Endothelial cell of umbilical vein (primary cell): Measurements from ENCODE around the gene UBASH3B. TPM values are rescaled to one million over a fixed set of nuclear protein-coding genes. Genes with fewer than 3 reads are reported as not detected.

Source experiments
- BruUV-seq: library from RNA; stranded (reverse); fragments of 400-500 nt; replicated peaks from 2 replicates; lab custom pipeline; 2021; lab: Mats Ljungman, UMichigan
- CTCF ChIA-PET: fragments of 300-600, 350-600 bp; sonication (Branson Sonifier 250); formaldehyde crosslinking; loops from one replicate; lab custom pipeline; 2021; ENCODE audit warnings: antibody characterized with exemption, inconsistent platforms; lab: Charles Lee
- POLR2A ChIA-PET: fragments of 300-600, 350-600 bp; sonication (Branson Sonifier 250); formaldehyde crosslinking; loops from one replicate; lab custom pipeline; 2021; ENCODE audit warnings: antibody characterized with exemption, inconsistent platforms; lab: Charles Lee
- DNase-seq: peaks from one replicate; pipeline ENCODE4 v3.0.0-alpha.2; 2011; ENCODE audit warnings: low read depth, low spot score
- FAIRE-seq: peaks from 2 replicates; lab custom pipeline; 2011; peaks lifted over from hg19 to GRCh38; lab: Jason Lieb, UNC
- H2AFZ ChIP-seq: 2 replicates; pipeline ENCODE4 v1.6.0; 2012; ENCODE audit warnings: low read depth, low read length, control low read depth, inconsistent platforms
- H3K27ac ChIP-seq: 2 replicates; pipeline ENCODE4 v1.5.1; 2011; ENCODE audit warnings: low read depth, mild to moderate bottlenecking, control low read depth, low read length, moderate library complexity; ENCODE audit not compliant: insufficient read depth
- H3K27me3 ChIP-seq, 2 experiments: 2 replicates each; pipeline versions ENCODE4 v1.6.0 to v1.6.1; 2011; ENCODE audit warnings: low read length in 2 of 2, mixed read lengths in 1 of 2; ENCODE audit not compliant: control insufficient read depth in 2 of 2, insufficient read depth in 2 of 2
- H3K36me3 ChIP-seq, 2 experiments: 2 replicates in 1 of 2; 3 replicates in 1 of 2; pipeline ENCODE4 v1.5.1; 2011; ENCODE audit warnings: low read length in 2 of 2, mild to moderate bottlenecking in 1 of 2, moderate library complexity in 1 of 2; ENCODE audit not compliant: control insufficient read depth in 2 of 2, insufficient read depth in 2 of 2; ENCODE audit errors: extremely low read depth in 1 of 2
- H3K4me1 ChIP-seq: 3 replicates; pipeline ENCODE4 v1.5.1; 2011; ENCODE audit warnings: mild to moderate bottlenecking, low read length; ENCODE audit not compliant: control insufficient read depth, insufficient read depth; ENCODE audit errors: extremely low read depth
- H3K4me2 ChIP-seq: 2 replicates; pipeline ENCODE4 v1.6.1; 2011; ENCODE audit warnings: low read length, control low read depth, mixed read lengths; ENCODE audit not compliant: insufficient read depth
- H3K4me3 ChIP-seq, 3 experiments: fragments of 200-600 bp in 1 of 3; sonication (generic), shearing (Covaris generic) in 1 of 3; replicated peaks in 1 of 3; 2 replicates each; pipeline ENCODE4 v1.5.1; 2011 to 2016; ENCODE audit warnings: control low read depth in 3 of 3, low read length in 3 of 3, mild to moderate bottlenecking in 2 of 3, inconsistent platforms in 1 of 3, low read depth in 1 of 3, moderate library complexity in 1 of 3; ENCODE audit not compliant: insufficient read depth in 1 of 3
- H3K79me2 ChIP-seq: 2 replicates; pipeline ENCODE4 v1.6.0; 2012; ENCODE audit warnings: low read length, inconsistent platforms; ENCODE audit not compliant: control insufficient read depth, insufficient read depth
- H3K9ac ChIP-seq: replicated peaks from 2 replicates; pipeline ENCODE3; 2011; ENCODE audit warnings: low read length, control low read depth; ENCODE audit not compliant: insufficient read depth; ENCODE audit errors: extremely low read depth
- H3K9me1 ChIP-seq: replicated peaks from 3 replicates; pipeline ENCODE4 v1.6.0; 2011; ENCODE audit warnings: mild to moderate bottlenecking, low read length; ENCODE audit not compliant: control insufficient read depth, insufficient read depth; ENCODE audit errors: extremely low read depth
- H3K9me3 ChIP-seq: replicated peaks from 2 replicates; pipeline ENCODE4 v1.5.1; 2012; ENCODE audit warnings: low read length, inconsistent platforms; ENCODE audit not compliant: control insufficient read depth, insufficient read depth
- H4K20me1 ChIP-seq: replicated peaks from 2 replicates; pipeline ENCODE3; 2011; ENCODE audit warnings: mild to moderate bottlenecking, low read length; ENCODE audit not compliant: control insufficient read depth, insufficient read depth; ENCODE audit errors: extremely low read depth
- CTCF ChIP-seq, 2 donors: IDR thresholded peaks; 1 replicate in 1 of 2; 2 replicates in 1 of 2; pipeline ENCODE4 v1.5.1; 2011; ENCODE audit warnings: low read length in 2 of 2, mild to moderate bottlenecking in 2 of 2, moderate library complexity in 2 of 2, control low read depth in 1 of 2, inconsistent platforms in 1 of 2, low read depth in 1 of 2; ENCODE audit not compliant: insufficient read depth in 1 of 2; ENCODE audit errors: extremely low read depth in 1 of 2
- EZH2 ChIP-seq: IDR thresholded peaks from 2 replicates; pipeline ENCODE4 v1.6.1; 2012; ENCODE audit warnings: borderline replicate concordance, low read depth, mild to moderate bottlenecking, moderate library complexity, low read length, inconsistent platforms; ENCODE audit not compliant: severe bottlenecking
- FOS ChIP-seq: IDR thresholded peaks from 2 replicates; pipeline ENCODE4 v1.6.1; 2011; ENCODE audit warnings: mild to moderate bottlenecking, low read length, moderate library complexity, borderline replicate concordance; ENCODE audit not compliant: insufficient read depth
- GATA2 ChIP-seq: IDR thresholded peaks from 2 replicates; pipeline ENCODE4 v1.7.0; 2011; ENCODE audit warnings: low read depth, mild to moderate bottlenecking, moderate library complexity, mixed read lengths, low read length; ENCODE audit not compliant: insufficient read length, insufficient read depth
- JUN ChIP-seq: IDR thresholded peaks from 2 replicates; pipeline ENCODE4 v1.6.1; 2011; ENCODE audit warnings: borderline replicate concordance, low read depth; ENCODE audit not compliant: insufficient read length, insufficient read depth
- MAX ChIP-seq: IDR thresholded peaks from 2 replicates; pipeline ENCODE4 v1.6.1; 2011; ENCODE audit not compliant: insufficient read depth, insufficient read length
- MYC ChIP-seq: IDR thresholded peaks from one replicate; pipeline ENCODE4 v1.6.1; 2011; ENCODE audit warnings: mild to moderate bottlenecking, low read depth, low read length
- POLR2A ChIP-seq: IDR thresholded peaks from 2 replicates; pipeline ENCODE4 v1.6.1; 2012; ENCODE audit warnings: low read depth, mild to moderate bottlenecking, control low read depth, low read length
- POLR2AphosphoS5 ChIP-seq: IDR thresholded peaks from 2 replicates; pipeline ENCODE4 v1.6.1; 2012; ENCODE audit warnings: low read depth, mild to moderate bottlenecking, control low read depth, low read length, moderate library complexity; ENCODE audit not compliant: insufficient read depth
- dilution Hi-C: fragments of 300-500 bp; cut with MboI; formaldehyde crosslinking; loops from one replicate; pipeline ENCODE4 v1.15.0; 2019; ENCODE audit warnings: low sequenced_read_pairs; ENCODE audit not compliant: extremely low pct_ligation_motif_present
- intact Hi-C: fragments of 100-400 bp; cut with micrococcal nuclease; formaldehyde crosslinking; loops from one replicate; pipeline ENCODE4 v1.10.0; 2022
- polyA plus RNA-seq, 4 experiments: library from polyadenylated mRNA; depleted of rRNA in 3 of 4; stranded (reverse) in 3 of 4; unstranded in 1 of 4; fragments of >200 nt; gene quantifications; 2 replicates each; pipeline versions ENCODE4 v1.2.1 to v1.2.3, GENCODE V29; 2011 to 2012; ENCODE audit warnings: missing spikeins in 1 of 4
- total RNA-seq: library from RNA; stranded (reverse); gene quantifications from 2 replicates; pipeline ENCODE4 v1.2.3, GENCODE V29; 2021

The UBASH3B gene
- total and polyA plus RNA-seq, 2 donors (not counting 3 experiments of a cell fraction or from before 2014, with no cell fraction given), result 23.7 to 38.1 TPM

- Histone ChIP-seq H3K79me2 (peaks cover 3% of the 10 kb centered on the region), H3K27ac (no peak overlapping the region), H3K9me3 (no peaks in the 10 kb centered on the region), H3K4me3 (no peak overlapping the region), H4K20me1 (no peaks in the 10 kb centered on the region), H2AFZ (no peak overlapping the region), H3K4me2 (peak overlapping the region; percentile 25), H3K9ac (no peak overlapping the region), H3K4me1 (peaks cover 33% of the 10 kb centered on the region), H3K9me1 (no peaks in the 10 kb centered on the region), H3K36me3 (no peaks in the 10 kb centered on the region), H3K27me3 (no peaks in the 10 kb centered on the region)
- dilution Hi-C loops (no loop called here), intact Hi-C loops (no loop called here)
- CTCF ChIA-PET, result interaction anchor here (0.9 to 2.0 kb wide), 5 partner anchors 14 to 90 kb away, joined by 3 to 7 read pairs (median 3); no protein-coding TSS in a partner anchor
- no TSS peak for BruUV-seq
- TF ChIP-seq FOS (peak; percentile 13), MAX (no peak)
- POLR2A ChIA-PET, result interaction anchor here (0.7 kb wide), 1 partner anchor 51 kb away, joined by 4 read pairs; the partner anchor contains the start of gene UBASH3B
- DNase-seq, result no peak
- no peak for FAIRE-seq
Measured at GRCh38 chr11:122706291-122707088, 51.0 kb downstream of the UBASH3B start.

GRCh38 chr11:122707111-122707510, 51.6 kb downstream of the UBASH3B start:
- H2AFZ ChIP-seq, result no peak overlapping the region
- H3K27me3 ChIP-seq, result no peaks in the 10 kb centered on the region
- H3K36me3 ChIP-seq, result no peaks in the 10 kb centered on the region
- peak overlapping the region; percentile 25 for H3K4me2 ChIP-seq
- intact Hi-C loops (no loop called here), dilution Hi-C loops (no loop called here)
- H3K9ac ChIP-seq, result no peak overlapping the region
- H4K20me1 ChIP-seq, result no peaks in the 10 kb centered on the region
- ChIA-PET CTCF (interaction anchor here (0.9 to 2.0 kb wide), 3 partner anchors 21 to 78 kb away, joined by 3 to 7 read pairs (median 3); no protein-coding TSS in a partner anchor), POLR2A (no interaction called here)
- peaks cover 40% of the 10 kb centered on the region for H3K4me1 ChIP-seq
- TF ChIP-seq EZH2 (no peak), MAX (no peak), CTCF (IDR thresholded peaks at IDR 0.05; ENCODE audit: extremely low read depth in 1 of 2, insufficient read depth in 1 of 2, low read depth in 1 of 2, low read length in 2 of 2) (no peak), POLR2A (no peak), FOS (no peak), JUN (no peak), POLR2AphosphoS5 (no peak), MYC (no peak), GATA2 (no peak)
- peaks cover 3% of the 10 kb centered on the region for H3K79me2 ChIP-seq
- no TSS peak for BruUV-seq
- H3K27ac ChIP-seq, result no peak overlapping the region
- H3K9me1 ChIP-seq, result no peaks in the 10 kb centered on the region
- no peak overlapping the region for H3K4me3 ChIP-seq
- no peaks in the 10 kb centered on the region for H3K9me3 ChIP-seq
- FAIRE-seq (no peak), DNase-seq (no peak)
